Daoy (cell line): ENCODE measurements around the gene POLR2E. TPM values are rescaled to one million over a fixed set of nuclear protein-coding genes. Genes with fewer than 3 reads are reported as not detected.
A peak's percentile ranks its signal among the peaks of the same experiment; 100 is the strongest.

Experiments used
- DNase-seq: peaks from one replicate; pipeline ENCODE4 v3.0.0-alpha.2; 2015; ENCODE audit warnings: low read depth
- total RNA-seq: library from RNA; depleted of rRNA; stranded (reverse); fragments of >200 nt; shearing (Covaris generic); gene quantifications from 2 replicates; pipeline ENCODE4 v1.2.3, GENCODE V29; 2014

POLR2E gene
- total RNA-seq, 1 experiment from 2014 or later: 124 TPM

GRCh38 chr19:1065606-1066109 lies 29.5 kb downstream of the POLR2E start:
- DNase-seq: no peak

DNA sequence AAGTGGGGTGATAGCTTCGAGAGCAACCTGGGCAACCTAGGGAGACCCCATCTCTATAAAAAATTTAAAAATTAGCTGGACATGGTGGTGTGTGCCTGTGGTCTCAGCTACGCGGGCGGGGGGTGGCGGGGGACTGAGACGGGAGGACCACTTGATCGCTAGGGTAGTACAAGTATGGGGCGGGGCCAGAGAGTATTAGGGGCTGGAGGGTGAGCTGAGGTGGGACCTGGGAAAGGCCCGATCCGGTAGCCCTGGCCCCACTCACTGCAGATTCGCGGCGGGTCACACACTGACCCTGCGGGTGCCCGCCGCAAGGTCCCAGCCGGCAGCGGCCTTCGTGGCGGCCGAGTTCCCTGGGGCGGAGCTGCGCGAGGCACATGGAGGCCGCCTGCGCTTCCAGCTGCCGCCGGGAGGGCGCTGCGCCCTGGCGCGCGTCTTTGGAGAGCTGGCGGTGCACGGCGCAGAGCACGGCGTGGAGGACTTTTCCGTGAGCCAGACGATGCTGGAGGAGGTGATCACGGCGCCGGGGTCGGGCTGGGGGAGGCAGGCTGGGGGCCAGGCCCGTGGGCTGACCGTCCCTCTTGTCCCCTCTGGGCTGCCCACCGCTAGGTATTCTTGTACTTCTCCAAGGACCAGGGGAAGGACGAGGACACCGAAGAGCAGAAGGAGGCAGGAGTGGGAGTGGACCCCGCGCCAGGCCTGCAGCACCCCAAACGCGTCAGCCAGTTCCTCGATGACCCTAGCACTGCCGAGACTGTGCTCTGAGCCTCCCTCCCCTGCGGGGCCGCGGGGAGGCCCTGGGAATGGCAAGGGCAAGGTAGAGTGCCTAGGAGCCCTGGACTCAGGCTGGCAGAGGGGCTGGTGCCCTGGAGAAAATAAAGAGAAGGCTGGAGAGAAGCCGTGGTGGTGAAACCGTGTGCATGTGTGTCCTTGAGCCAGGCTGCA lies 30.2 kb downstream of the POLR2E start:
- peak; percentile 73 for DNase-seq

DNA sequence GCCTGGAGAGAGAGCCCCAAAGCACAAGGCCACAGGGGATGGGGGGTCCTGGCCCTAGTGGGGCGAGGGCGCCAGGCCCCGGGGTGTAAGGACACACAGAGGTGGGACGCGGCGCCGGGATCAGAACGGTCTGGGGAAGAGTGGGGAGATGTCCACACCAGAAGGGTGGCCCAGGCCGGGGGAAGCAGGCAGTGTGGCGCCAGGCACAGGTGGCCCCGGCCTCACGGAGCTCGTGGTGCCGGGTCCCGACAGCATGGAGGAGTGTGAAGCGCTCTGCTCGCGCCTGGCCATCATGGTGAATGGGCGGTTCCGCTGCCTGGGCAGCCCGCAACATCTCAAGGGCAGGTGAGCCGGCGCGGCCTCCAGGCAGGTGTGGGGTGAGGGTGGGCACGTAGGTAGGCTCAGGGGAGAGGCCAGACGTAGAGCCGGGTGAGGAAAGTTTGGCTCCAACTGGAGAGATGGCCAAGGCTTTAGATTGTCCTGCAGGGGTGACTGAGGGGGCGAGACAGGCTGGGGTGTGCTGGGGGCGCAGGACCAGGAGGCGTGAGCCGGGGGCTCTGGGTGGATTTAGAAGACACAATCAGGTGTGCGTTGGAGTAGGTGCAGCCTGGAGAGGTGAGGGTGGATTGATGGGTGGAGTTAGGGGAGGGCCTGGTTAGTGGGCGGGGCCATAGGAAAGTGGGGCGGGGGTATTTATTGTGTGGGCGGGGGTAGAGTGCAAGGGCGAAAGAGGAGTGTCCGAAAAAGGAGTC lies 31.1 kb downstream of the POLR2E start:
- DNase-seq: no peak

DNA sequence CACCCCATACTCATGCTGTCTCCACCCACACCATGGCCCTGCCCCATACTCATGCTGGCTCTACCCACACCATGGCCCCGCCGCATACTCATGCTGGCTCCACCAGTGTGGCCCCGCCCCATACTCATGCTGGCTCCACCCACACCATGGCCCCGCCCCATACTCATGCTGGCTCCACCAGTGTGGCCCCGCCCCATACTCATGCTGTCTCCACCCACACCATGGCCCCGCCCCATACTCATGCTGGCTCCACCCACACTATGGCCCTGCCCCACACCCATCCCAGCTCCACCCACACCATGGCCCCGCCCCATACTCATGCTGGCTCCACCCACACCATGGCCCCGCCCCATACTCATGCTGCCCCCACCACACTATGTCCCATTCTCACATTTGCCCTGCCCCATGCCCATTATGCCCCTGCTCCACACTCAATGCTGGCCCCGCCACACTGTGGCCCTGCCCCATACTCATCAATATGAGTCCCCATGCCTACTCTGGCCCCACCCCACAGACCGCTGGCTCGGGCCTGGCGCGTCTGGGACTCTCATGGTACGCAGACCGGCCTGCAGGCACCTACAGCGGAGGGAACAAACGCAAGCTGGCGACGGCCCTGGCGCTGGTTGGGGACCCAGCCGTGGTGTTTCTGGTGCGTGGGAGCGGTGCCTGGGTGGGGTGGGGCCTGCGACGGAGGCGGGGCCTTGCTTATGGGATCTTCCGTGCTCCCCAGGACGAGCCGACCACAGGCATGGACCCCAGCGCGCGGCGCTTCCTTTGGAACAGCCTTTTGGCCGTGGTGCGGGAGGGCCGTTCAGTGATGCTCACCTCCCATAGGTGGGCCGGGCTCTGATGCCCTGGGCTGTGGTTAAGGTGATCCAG lies 31.9 kb downstream of the POLR2E start:
- DNase-seq: no peak

- DNase-seq: no peak
Observed at GRCh38 chr19:1062387-1063029, 32.7 kb downstream of the POLR2E start.

GRCh38 chr19:1061987-1062386 lies 33.2 kb downstream of the POLR2E start:
- DNase-seq: no peak

DNA sequence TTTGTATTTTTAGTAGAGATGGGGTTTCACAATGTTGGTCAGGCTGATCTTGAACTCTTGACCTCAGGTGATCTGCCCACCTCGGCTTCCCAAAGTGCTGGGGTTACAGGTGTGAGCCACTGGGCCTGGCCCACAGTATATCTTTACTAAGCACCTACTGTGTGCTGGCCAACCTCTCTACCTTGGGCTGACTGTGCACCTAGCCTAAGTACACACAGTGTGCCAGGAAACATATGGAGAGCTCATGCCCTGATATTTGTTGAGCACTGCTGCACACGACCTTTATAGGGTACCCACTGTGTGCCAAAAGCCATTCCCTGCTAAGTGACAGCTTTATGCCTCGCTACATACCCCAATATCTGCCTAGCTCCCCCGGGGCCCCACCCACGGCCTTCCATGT lies 34.5 kb downstream of the POLR2E start:
- DNase-seq: no peak

GRCh38 chr19:1058112-1058511 lies 37.1 kb downstream of the POLR2E start:
- DNase-seq: no peak

GRCh38 chr19:1057176-1057855 lies 37.9 kb downstream of the POLR2E start:
- DNase-seq: no peak

GRCh38 chr19:1055886-1056620 lies 39.1 kb downstream of the POLR2E start:
- DNase-seq: no peak

DNA sequence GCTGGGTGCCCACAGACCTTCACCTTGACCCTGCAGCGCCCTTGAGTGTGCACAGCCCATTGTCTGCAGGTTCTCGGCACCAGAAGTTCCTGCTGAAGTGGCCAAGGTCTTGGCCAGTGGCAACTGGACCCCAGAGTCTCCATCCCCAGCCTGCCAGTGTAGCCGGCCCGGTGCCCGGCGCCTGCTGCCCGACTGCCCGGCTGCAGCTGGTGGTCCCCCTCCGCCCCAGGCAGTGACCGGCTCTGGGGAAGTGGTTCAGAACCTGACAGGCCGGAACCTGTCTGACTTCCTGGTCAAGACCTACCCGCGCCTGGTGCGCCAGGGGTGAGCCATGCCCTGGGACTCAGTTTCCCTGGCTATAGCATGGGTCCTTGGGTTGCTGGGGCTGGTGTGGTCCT lies 40.1 kb downstream of the POLR2E start:
- DNase-seq: no peak

GRCh38 chr19:1054102-1055027 lies 40.8 kb downstream of the POLR2E start:
- DNase-seq: no peak

- no peak for DNase-seq
Observed at GRCh38 chr19:1053176-1054101, 41.7 kb downstream of the POLR2E start.

GRCh38 chr19:1052349-1052975 lies 42.7 kb downstream of the POLR2E start:
- no peak for DNase-seq

- DNase-seq: no peak
Observed at GRCh38 chr19:1051791-1052190, 43.4 kb downstream of the POLR2E start.

DNA sequence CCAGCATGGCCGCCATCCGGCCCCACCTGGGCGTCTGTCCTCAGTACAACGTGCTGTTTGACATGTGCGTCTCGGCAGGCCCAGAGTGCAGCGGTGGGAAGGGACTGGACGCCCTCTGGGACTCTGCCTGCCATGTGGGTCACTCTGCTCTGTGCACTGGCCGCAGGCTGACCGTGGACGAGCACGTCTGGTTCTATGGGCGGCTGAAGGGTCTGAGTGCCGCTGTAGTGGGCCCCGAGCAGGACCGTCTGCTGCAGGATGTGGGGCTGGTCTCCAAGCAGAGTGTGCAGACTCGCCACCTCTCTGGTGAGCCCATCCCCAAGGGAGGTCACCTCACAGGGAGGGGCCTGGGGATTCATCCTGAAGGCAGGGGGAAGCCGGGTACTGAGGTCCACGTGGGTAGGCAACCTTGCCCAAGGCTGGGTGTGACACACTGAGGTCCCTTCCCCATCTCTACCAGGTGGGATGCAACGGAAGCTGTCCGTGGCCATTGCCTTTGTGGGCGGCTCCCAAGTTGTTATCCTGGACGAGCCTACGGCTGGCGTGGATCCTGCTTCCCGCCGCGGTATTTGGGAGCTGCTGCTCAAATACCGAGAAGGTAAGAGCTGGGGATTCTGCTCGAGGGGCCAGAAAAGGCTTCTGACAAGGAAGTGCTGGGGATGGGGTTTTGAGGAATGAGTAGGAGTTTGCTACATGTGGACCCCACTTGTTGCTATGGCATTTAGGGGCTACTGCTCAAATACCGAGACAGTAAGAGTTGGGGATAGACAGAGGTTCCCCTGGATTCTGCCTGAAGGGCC lies 44.0 kb downstream of the POLR2E start:
- no peak for DNase-seq
